Right lung (tissue), 5 donors: ENCODE measurements around the gene SDF2. TPM values are rescaled to one million over a fixed set of nuclear protein-coding genes. Genes with fewer than 3 reads are reported as not detected.
"Not testable (repeated sequence)": the region's sequence is repeated elsewhere in the genome, so short reads cannot be mapped to it uniquely, and the experiment has no call there.

Source experiments
- DNase-seq, 2 donors: peaks; one replicate each; pipeline ENCODE4 v3.0.0-alpha.2; 2013
- polyA plus RNA-seq, 5 donors: library from polyadenylated mRNA; unstranded; fragments of 120-200 nt; gene quantifications; one replicate each; pipeline versions ENCODE4 v1.2.1 to v1.2.3, GENCODE V29; 2013; ENCODE audit warnings: inconsistent platforms in 1 of 5, low replicate concordance in 1 of 5; ENCODE audit not compliant: insufficient read length in 5 of 5, insufficient read depth in 1 of 5

Gene SDF2
- polyA plus RNA-seq, 5 donors = 67.7 to 73.8 (median 69.5) TPM

GRCh38 chr17:28688481-28688880, 26.8 kb upstream of the SDF2 start:
- no peak for DNase-seq

GRCh38 chr17:28686296-28686695, 24.6 kb upstream of the SDF2 start:
- no peak for DNase-seq

DNA sequence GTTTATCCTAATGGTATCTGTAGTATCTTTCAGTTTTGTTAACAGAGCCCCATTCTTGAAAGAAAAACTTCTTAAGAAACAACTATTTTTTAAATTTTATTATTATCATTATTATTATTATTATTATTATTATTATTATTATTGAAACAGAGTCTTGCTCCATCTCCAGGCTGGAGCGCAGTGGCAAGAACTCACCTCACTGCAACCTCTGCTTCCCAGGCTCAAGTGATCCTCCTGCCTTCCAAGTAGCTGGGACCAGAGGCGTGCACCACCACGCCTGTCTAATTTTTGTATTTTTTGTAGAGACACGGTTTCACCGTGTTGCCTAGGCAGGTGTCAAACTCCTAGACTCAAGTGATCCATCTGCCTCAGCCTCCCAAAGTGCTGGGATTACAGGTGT, 23.7 kb upstream of the SDF2 start:
- no peak for DNase-seq

DNA sequence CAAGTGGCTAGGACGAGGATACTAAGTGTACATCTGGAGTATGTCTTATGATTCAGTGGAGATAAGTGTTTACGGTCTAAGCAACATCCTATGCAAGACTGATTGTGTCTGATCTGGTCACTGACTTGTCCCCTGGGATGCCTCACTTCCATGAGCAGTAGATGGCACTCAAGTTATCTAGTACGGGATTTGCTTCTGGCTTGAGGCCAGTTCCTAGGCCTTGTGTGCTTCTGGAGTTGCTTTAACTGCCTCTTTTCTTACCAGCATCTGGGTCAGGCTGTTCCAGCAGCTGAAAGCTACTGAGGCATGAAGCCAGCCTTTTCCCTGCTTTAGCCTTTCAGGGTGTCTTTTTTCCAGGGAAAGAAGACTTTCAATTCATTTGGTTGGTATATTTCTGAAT, 23.3 kb upstream of the SDF2 start:
- peak; percentile 47 to 64 for DNase-seq

DNA sequence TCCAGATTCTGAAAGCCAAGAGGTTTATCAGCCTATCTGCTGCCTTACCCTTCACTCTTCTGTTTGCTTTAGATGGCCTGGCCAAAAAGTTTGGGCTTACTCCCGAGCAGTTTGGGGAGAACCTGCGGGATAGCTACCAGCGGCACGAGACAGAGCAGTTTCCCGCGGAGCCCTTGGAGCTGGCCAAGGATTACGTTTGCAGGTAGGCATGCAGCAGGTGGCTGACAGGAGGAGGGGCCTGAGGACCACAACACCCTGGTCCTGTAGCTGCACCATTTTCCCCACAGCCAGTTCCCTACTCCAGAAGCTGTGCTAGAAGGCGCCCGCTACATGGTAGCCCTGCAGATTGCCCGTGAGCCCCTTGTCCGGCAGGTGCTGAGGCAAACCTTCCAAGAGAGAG, 20.9 kb upstream of the SDF2 start:
- DNase-seq = no peak

DNA sequence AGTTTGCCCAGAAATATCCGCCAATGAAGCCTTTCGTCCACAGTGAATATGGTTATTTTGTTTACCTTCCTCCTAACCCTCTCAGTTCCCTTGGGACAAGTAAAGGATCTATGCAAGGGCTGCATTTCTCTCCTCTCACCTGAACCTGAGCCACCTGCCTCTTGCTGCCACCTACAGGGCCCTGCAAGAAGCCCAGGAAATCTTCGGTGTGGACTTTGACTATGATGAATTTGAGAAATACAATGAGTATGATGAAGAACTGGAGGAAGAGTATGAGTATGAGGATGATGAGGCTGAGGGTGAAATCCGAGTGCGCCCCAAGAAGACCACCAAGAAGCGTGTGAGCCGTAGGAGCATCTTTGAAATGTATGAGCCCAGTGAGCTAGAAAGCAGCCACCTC, 14.3 kb upstream of the SDF2 start:
- DNase-seq = no peak

DNA sequence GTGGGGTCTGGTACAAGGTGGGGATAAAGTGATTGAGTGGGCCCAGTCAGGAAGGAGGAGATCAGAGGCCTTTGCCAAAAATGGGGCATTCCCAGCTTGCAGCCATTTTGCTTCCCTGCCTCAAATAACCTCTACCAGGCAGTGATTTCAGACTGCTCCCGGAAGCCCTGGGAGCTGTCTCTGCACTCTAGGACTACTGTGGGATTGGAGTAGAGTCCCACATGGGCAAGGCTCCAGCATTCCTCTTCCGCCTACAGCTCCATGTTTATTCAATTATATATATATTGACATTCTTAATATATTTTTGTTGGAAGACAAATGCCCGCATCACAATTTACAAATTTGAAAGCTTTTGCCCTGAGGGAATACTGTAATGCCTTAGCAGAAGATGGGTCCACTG, 13.8 kb upstream of the SDF2 start:
- DNase-seq = no peak

GRCh38 chr17:28669918-28670317, 8.2 kb upstream of the SDF2 start:
- no peak for DNase-seq

DNA sequence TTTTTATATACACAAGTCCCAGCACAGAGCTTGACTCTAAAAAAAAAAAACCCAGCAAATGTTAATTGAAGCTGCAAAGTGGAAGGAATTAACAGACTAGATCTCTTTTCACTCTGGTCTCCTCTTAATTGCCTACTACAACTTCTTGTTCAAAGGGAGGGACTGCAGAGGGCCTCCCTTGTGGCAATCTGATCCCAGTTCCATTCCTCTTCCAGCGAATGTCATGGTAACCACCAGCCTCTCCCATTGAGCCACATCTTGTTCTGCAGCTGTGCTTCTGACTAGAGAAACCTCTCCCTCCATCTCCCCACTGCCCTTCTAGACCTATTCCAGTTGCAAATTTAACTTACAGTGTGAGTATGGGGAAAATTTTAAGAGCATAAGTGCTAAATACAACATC, 6.2 kb upstream of the SDF2 start:
- no peak for DNase-seq

DNA sequence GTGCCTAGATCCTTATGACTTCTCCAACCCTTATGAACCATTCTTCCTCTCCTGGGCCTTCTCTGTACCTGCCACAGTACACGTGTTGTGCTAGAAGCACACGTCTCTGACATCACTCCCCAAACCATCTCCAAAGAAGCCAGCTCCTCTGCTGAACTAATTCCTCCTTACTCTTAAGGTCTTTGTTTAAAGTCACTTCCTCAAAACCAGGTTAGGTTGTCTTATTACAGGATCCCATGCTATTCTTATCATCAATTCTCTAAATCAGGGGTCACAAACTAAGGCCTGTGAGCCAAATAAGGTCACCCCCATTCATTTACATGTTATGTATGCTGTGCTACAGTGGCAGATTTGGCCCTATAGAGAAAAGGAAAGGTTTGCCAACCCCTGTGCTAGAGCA, 4.3 kb upstream of the SDF2 start:
- DNase-seq = no peak

DNA sequence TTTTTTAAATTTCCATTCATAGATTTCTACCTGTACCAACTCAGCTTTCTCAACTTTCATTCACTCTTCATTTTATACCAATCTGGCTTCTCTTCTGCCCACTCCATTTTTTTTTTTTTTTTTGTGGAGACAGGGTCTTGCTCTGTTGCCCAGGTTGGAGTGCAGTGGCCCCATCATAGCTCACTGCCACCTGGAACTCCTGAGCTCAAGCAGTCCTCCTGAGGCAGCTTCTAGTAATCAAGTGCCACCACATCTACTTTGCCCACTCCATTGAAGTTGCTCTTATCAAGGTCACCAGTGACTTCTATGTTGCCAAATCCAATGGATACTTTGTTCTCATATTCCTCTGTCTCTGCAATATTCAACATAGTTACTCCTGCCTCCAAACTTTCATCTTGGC, 2.0 kb upstream of the SDF2 start:
- DNase-seq = no peak

DNA sequence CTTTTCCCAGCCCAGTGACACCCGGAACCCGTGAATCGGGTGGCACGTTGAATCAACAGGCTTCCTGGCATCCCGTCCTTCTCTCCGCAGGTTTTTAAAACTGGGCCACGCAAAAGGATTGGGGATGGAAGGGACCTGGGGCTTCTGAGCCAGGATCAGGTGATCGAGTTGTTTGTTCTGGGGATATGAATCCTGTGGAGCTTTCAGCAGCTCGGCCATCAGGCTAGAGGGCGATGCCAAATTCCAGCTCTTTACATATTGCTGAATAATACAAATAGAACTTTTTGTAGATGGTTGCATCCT, 772 bp upstream of the SDF2 start:
- DNase-seq = no peak

GRCh38 chr17:28659497-28659881, 2.2 kb downstream of the SDF2 start:
- not testable (repeated sequence) for DNase-seq

DNA sequence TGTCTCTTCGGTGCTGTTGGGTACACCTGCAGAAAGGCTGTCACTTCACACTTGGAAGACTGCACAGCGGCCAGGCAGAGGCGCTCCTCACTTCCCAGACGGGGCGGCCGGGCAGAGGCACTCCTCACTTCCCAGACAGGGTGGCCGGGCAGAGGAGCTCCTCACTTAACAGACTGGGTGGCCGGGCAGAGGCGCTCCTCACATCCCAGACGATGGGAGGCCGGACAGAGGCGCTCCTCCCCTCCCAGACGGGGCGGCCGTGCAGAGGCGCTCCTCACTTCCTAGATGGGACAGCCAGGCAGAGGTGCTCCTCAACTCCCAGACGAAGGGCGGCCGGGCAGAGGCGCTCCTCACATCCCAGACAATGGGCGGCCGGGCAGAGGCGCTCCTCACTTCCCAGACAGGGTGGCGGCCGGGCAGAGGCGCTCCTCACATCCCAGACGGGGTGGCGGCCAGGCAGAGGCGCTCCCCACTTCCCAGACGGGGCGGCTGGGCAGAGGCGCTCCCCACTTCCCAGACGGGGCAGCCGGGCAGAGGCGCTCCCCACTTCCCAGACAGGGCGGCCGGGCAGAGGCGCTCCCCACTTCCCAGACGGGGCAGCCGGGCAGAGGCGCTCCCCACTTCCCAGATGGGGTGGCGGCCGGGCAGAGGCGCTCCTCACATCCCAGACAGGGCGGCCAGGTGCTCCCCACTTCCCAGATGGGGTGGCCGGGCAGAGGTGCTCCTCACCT, 2.8 kb downstream of the SDF2 start:
- not testable (repeated sequence) for DNase-seq

GRCh38 chr17:28658342-28658741, 3.4 kb downstream of the SDF2 start:
- not testable (repeated sequence) for DNase-seq

DNA sequence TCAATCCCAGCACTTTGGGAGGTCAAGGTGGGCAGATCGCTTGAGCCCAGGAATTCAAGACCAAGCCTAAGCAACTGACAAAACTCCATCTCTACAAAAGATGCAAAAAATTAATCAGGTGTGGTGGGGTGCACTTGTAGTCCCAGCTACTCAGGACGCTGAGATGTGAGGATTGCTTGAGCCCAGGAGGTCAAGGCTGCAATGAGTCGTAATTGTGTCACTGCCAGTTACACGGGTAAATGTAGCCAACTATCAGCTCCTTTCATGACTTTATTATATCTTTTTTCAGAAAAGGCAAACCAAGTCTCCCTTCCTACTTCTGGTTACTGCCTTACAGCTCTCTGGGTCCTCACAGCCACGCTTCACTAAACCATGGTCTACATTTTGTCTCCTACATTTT, 4.0 kb downstream of the SDF2 start:
- no peak for DNase-seq

GRCh38 chr17:28655160-28655559, 6.5 kb downstream of the SDF2 start:
- no peak for DNase-seq

GRCh38 chr17:28648698-28649097, 13.0 kb downstream of the SDF2 start:
- no peak for DNase-seq

DNA sequence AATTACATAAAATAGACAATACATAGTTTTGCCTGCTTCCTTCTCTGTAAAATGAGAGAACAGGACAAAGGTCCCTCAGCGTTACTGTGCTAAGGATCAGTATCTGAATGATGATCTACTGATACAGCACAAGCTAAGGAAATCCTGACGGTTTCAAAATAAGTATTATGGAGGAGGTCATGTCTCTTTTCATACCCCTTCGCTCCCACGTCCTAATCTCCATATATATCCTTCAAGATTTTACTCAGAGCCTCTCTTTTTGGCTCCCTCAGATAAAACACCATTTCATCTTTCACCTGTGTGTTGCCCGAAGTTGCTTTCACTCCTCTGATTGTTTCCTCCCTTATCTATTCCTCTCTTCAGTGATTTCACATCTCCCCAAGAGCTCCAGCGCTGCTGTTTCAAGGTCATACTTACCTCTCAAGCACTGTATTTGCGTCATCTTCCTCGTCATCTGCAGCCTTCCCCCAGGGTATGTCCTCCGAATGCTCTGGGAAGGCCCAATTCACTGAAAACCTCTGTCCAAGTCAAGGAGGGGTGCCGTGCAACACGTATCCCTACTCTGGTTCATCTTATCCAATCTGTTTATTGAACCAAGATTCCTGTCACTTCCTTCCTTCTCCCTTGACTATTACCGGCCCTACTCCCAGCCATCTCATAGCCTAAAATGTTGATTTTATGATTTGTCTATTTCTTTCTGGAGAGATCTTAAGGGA, 15.5 kb downstream of the SDF2 start:
- DNase-seq = no peak

DNA sequence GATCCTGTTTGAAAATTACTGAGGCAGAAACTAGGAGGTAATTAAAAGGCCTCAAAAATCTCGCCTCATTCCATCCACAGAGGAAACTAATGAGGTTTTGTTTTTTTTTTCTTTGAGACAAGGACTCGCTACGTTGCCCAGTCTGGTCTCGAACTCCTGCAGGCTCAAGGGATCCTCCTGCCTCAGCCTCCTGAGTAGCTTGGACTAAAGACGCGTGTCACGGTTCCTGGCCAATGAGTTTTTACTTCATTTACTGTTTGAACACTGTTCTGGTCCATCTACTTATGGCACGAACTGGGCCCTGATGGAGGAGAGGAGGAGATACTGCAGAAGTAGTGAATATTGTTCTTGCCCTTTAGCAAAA, 16.1 kb downstream of the SDF2 start:
- no peak for DNase-seq

DNA sequence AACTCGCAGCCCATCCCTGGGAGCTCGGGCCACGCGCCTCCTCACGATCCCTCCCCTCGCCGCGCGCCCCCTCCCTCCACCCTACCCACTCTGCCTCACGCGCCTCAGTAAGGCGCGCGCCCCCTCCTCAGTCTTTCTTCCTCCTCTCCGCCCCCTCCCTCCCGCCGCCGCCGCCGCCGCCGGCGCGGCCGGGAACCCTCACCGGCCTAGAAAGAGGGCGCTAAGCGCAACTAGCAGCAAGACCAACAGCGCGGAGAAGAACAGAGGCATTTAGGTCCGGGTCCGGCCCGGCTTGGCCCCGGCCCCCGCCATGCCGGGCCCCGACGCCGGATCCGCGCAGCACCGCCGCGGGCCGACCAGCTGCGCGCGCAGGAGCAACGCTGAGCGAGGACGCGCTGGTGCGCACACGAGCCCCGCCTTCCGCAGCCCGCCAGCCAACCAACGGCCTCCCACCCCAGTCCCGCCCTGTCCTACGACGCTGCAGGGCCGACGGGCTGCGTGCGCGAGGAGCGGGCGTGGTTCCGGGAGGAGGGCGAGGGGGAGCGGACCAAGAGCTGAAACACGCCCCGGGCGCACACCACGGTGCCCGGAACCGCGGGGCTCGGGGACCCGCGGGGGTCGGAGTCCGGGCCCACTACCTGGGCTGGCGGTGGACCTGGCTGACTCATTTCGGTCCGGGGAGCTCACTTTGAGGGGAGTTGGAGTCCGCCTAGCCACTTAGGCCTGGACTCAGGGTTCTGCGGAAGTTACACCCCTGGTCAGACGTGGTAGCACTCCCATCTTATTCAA, 16.7 kb downstream of the SDF2 start, which contains the start of gene BLTP2:
TSS of gene BLTP2 (minus strand) at position 372 of the 789 bp plus-strand sequence. CDS start at position 270, 102 bp downstream.
- peak; percentile 94 to 95 for DNase-seq

GRCh38 chr17:28643983-28644786, 17.5 kb downstream of the SDF2 start:
- no peak for DNase-seq
